Measurements from ENCODE around the gene FSTL1.

The FSTL1 gene

GRCh38 chr3:120462409-120462959, 11.7 kb upstream of the FSTL1 start:
- no peak for DNase-seq

- no peak for DNase-seq
Measured at GRCh38 chr3:120461416-120461815, 10.6 kb upstream of the FSTL1 start.

- no peak for DNase-seq
Measured at GRCh38 chr3:120460862-120461261, 10.1 kb upstream of the FSTL1 start.

- no peak for DNase-seq
Measured at GRCh38 chr3:120460181-120460790, 9.5 kb upstream of the FSTL1 start.

GRCh38 chr3:120459196-120459595, 8.4 kb upstream of the FSTL1 start:
- no peak for DNase-seq

GRCh38 chr3:120457827-120458226, 7.0 kb upstream of the FSTL1 start:
- no peak for DNase-seq

- DNase-seq: no peak
Measured at GRCh38 chr3:120454076-120454689, 3.4 kb upstream of the FSTL1 start.

- DNase-seq: no peak
Measured at GRCh38 chr3:120452816-120453215, 2.0 kb upstream of the FSTL1 start.

GRCh38 chr3:120451806-120452205, 1.0 kb upstream of the FSTL1 start:
- no peak for DNase-seq

- DNase-seq: no peak
Measured at GRCh38 chr3:120451272-120451761, 525 bp upstream of the FSTL1 start.

- DNase-seq: no peak
Measured at GRCh38 chr3:120449701-120450599, 842 bp downstream of the FSTL1 start.

- DNase-seq: no peak
Measured at GRCh38 chr3:120449251-120449650, 1.5 kb downstream of the FSTL1 start.

- no peak for DNase-seq
Measured at GRCh38 chr3:120448756-120449155, 2.0 kb downstream of the FSTL1 start.

GRCh38 chr3:120446891-120447668, 3.7 kb downstream of the FSTL1 start:
- no peak for DNase-seq

GRCh38 chr3:120445654-120446053, 5.1 kb downstream of the FSTL1 start:
- no peak for DNase-seq

- DNase-seq: no peak
Measured at GRCh38 chr3:120443626-120444123, 7.1 kb downstream of the FSTL1 start.

- DNase-seq: no peak
Measured at GRCh38 chr3:120442975-120443517, 7.7 kb downstream of the FSTL1 start.

- DNase-seq: no peak
Measured at GRCh38 chr3:120441776-120442175, 9.0 kb downstream of the FSTL1 start.

- no peak for DNase-seq
Measured at GRCh38 chr3:120440762-120441161, 10.0 kb downstream of the FSTL1 start.

- no peak for DNase-seq
Measured at GRCh38 chr3:120440001-120440703, 10.6 kb downstream of the FSTL1 start.

GRCh38 chr3:120438665-120439370, 12.0 kb downstream of the FSTL1 start:
- DNase-seq: no peak

Measured in stimulated activated naive CD4-positive, alpha-beta T cell treated with Interleukin-2 at 50 U/mL for 16 hours (primary cell).